Spleen (tissue), 11 donors: ENCODE results near the gene ITLN2. TPM values are rescaled to one million over a fixed set of nuclear protein-coding genes. Genes with fewer than 3 reads are reported as not detected.

Experiments used
- DNase-seq: peaks from one replicate; pipeline ENCODE4 v3.0.0-alpha.2; 2020
- H3K27ac ChIP-seq, 8 donors: fragments of 200-600 bp; sonication (generic) in 7 of 8; 1 replicate in 4 of 8; 2 replicates in 4 of 8; pipeline versions ENCODE4 v1.5.0 to v1.8.0; 2016 to 2021; ENCODE audit warnings: inconsistent platforms in 4 of 8, mild to moderate bottlenecking in 4 of 8, moderate library complexity in 1 of 8
- H3K27me3 ChIP-seq, 7 donors: fragments of 200-600 bp; sonication (generic) in 6 of 7; replicated peaks in 1 of 7; 1 replicate in 4 of 7; 2 replicates in 3 of 7; pipeline versions ENCODE4 v1.5.0 to v1.8.0; 2016 to 2021; ENCODE audit warnings: inconsistent platforms in 3 of 7, mild to moderate bottlenecking in 1 of 7
- H3K36me3 ChIP-seq, 6 donors: fragments of 200-600 bp; sonication (generic) in 5 of 6; 1 replicate in 4 of 6; 2 replicates in 2 of 6; pipeline versions ENCODE4 v1.5.0 to v1.8.0; 2016 to 2021; ENCODE audit warnings: inconsistent platforms in 2 of 6
- H3K4me1 ChIP-seq, 6 donors: fragments of 200-600 bp; sonication (generic) in 5 of 6; 1 replicate in 3 of 6; 2 replicates in 3 of 6; pipeline versions ENCODE4 v1.5.0 to v1.8.0; 2016 to 2021; ENCODE audit warnings: inconsistent platforms in 3 of 6
- H3K4me3 ChIP-seq, 8 donors: fragments of 200-600 bp; sonication (generic) in 7 of 8; 1 replicate in 4 of 8; 2 replicates in 4 of 8; pipeline versions ENCODE4 v1.5.0 to v1.8.0; 2016 to 2021; ENCODE audit warnings: inconsistent platforms in 4 of 8, mild to moderate bottlenecking in 4 of 8, moderate library complexity in 2 of 8
- H3K9me3 ChIP-seq, 8 donors: fragments of 200-600 bp; sonication (generic) in 7 of 8; 1 replicate in 4 of 8; 2 replicates in 4 of 8; pipeline versions ENCODE4 v1.5.0 to v1.8.0; 2016 to 2021; ENCODE audit warnings: inconsistent platforms in 4 of 8
- POLR2A ChIP-seq, 3 donors: fragments of 450-650 bp; IDR thresholded peaks; one replicate each; pipeline ENCODE4 v1.5.1; 2017; ENCODE audit warnings: antibody characterized with exemption in 3 of 3, mild to moderate bottlenecking in 1 of 3
- POLR2AphosphoS5 ChIP-seq, 3 donors: sonication (generic); formaldehyde crosslinking; IDR thresholded peaks; one replicate each; pipeline ENCODE4 v1.5.1; 2017; ENCODE audit warnings: antibody characterized with exemption in 3 of 3
- WGBS, 5 donors: extraction: QIAGEN DNeasy Blood & Tissue Kit in 3 of 5; methylation state at CpG; one replicate each; pipeline versions ENCODE4 v1.1.5 to v1.1.7; 2013 to 2018; 5-methylcytosine and 5-hydroxymethylcytosine counted together
- intact Hi-C: fragments of 100-400 bp; cut with DNase I; formaldehyde crosslinking; loops from one replicate; pipeline ENCODE4 v1.15.0; 2023; ENCODE audit warnings: low total_unique reads
- polyA plus RNA-seq, 3 donors: library from polyadenylated mRNA; stranded (reverse); fragments of 200-250 nt; gene quantifications; one replicate each; pipeline ENCODE4 v1.2.1, GENCODE V29; 2013
- total RNA-seq, 7 donors: library from RNA; depleted of rRNA in 3 of 7; stranded (reverse); fragments of >200 nt in 3 of 7; fragmentation: NEBNext Ultra II Directional in 4 of 7; extraction: Animal tissue kit (Norgen Biotek cat#: 25700) in 4 of 7; gene quantifications; one replicate each; pipeline versions ENCODE4 v1.1.0 to v1.2.1, GENCODE V29; 2016 to 2021
- TF ChIP-seq, protein P1 (sequence below), 11 experiments: fragments of 200-600 bp in 7 of 11; fragments of 450-650 bp in 4 of 11; sonication (generic) in 4 of 11; IDR thresholded peaks in 8 of 11; conservative IDR thresholded peaks in 3 of 11; 1 replicate in 7 of 11; 2 replicates in 4 of 11; pipeline versions ENCODE4 v1.4.0 to v1.8.0; 2016 to 2021; ENCODE audit warnings: antibody characterized with exemption in 11 of 11, inconsistent platforms in 4 of 11, mild to moderate bottlenecking in 1 of 11
- donor health status: healthy with polysubstance abuse.
- donor health status: DM: no; HTN: no; CAD: no; lungs with moderate emphysema.
- donor health status: DM: no; HTN: no; CAD: no.
- donor health status: Bipolar disorder and iron deficiency.
- donor health status: healthy.
- donor health status: DM: no; HTN: no; CAD: no.
- donor health status: DM: yes; HTN: yes; CAD: no.

Gene ITLN2
- total and polyA plus RNA-seq, 10 donors: not detected

DNA sequence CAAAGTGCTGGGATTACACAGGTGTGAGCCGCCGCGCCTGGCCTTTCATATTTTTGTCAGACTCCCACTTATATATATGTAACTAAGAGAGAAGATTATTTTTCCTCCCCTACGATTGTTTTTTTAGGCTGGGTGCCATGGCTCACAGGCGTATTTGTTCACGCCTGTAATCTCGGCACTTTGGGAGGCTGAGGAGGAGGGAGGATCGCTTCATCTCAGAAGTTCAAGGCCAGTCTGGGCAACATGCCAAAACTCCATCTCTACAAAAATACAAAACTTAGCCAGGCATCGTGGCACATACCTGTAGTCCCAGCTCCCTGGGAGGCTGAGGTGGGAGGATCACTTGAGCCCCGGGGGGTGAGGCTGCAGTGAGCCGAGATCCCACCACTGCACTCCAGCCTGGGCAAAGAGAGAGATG is 23.9 kb upstream of the ITLN2 start:
- H3K36me3 ChIP-seq: no peaks in the 10 kb centered on the region
- H3K4me3 ChIP-seq: no peak overlapping the region
- intact Hi-C loops: no loop called here
- H3K27me3 ChIP-seq: peaks cover 0 to 53% (median 18%) of the 10 kb centered on the region in 7 donors
- TF ChIP-seq POLR2A (IDR thresholded peaks at IDR 0.05): no peak
- TF ChIP-seq, protein P1, sequence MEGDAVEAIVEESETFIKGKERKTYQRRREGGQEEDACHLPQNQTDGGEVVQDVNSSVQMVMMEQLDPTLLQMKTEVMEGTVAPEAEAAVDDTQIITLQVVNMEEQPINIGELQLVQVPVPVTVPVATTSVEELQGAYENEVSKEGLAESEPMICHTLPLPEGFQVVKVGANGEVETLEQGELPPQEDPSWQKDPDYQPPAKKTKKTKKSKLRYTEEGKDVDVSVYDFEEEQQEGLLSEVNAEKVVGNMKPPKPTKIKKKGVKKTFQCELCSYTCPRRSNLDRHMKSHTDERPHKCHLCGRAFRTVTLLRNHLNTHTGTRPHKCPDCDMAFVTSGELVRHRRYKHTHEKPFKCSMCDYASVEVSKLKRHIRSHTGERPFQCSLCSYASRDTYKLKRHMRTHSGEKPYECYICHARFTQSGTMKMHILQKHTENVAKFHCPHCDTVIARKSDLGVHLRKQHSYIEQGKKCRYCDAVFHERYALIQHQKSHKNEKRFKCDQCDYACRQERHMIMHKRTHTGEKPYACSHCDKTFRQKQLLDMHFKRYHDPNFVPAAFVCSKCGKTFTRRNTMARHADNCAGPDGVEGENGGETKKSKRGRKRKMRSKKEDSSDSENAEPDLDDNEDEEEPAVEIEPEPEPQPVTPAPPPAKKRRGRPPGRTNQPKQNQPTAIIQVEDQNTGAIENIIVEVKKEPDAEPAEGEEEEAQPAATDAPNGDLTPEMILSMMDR (IDR thresholded peaks at IDR 0.05 in 8 of 11, conservative IDR thresholded peaks at IDR 0.05 in 3 of 11): no peak
- no peak for TF ChIP-seq POLR2AphosphoS5 (IDR thresholded peaks at IDR 0.05)
- H3K4me1 ChIP-seq: peaks cover 0 to 19% (median 13%) of the 10 kb centered on the region in 6 donors
- no peak for DNase-seq
- H3K9me3 ChIP-seq: no peaks in the 10 kb centered on the region
- H3K27ac ChIP-seq: no peak overlapping the region
- WGBS, 5 donors: 67 to 86% (median 73%) methylated on average over 11 of the region's 11 CpGs

DNA sequence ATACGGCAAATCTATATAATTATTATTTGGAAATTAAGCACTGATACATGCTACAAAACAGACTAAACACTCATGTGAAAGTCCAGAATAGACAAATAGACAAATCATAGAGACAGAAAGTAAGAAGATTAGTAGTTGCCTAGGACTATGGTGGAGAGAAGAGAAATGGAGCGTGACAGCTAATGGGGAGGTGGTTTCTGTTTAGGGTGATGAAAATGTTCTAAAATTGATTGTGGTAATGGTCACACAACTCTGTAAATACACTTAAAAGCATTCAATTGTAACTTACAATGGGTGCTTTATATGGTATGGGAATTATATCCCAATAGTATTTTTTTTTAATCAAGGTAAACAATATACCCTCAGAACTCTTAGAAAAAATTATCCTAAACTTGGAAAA is 20.4 kb upstream of the ITLN2 start:
- Histone ChIP-seq H3K27me3 (peaks cover 0 to 20% (median 0%) of the 10 kb centered on the region in 7 donors), H3K4me1 (no peaks in the 10 kb centered on the region), H3K27ac (no peak overlapping the region), H3K9me3 (no peaks in the 10 kb centered on the region), H3K36me3 (no peaks in the 10 kb centered on the region), H3K4me3 (no peak overlapping the region)
- 77 to 97% (median 89%) methylated on average over 2 of the region's 2 CpGs for WGBS, 5 donors
- no peak for DNase-seq
- intact Hi-C loops: no loop called here
- TF ChIP-seq POLR2AphosphoS5 (IDR thresholded peaks at IDR 0.05): no peak
- TF ChIP-seq, protein P1 (IDR thresholded peaks at IDR 0.05 in 8 of 11, conservative IDR thresholded peaks at IDR 0.05 in 3 of 11): no peak
- TF ChIP-seq POLR2A (IDR thresholded peaks at IDR 0.05): no peak

DNA sequence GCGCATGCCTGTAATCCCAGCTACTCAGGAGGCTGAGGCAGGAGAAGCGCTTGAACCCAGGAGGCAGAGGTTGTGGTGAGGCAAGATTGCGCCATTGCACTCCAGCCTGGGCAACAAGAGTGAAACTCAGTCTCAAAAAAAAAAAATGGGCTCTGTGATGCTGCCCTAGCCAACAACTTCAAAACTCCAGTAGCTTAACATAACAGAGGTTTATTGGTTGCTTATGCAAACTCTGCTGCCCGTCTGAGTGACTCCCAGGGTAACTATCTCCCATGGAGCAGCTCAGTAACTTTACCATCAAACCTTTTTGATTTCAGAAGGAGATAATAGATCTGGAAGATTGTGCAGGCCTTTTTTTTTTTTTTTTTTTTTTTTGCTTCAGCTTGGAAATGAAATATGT is 18.9 kb upstream of the ITLN2 start:
- DNase-seq: no peak
- 81 to 93% (median 90%) methylated on average over 4 of the region's 4 CpGs for WGBS, 5 donors
- Histone ChIP-seq H3K27ac (no peak overlapping the region), H3K36me3 (no peaks in the 10 kb centered on the region), H3K27me3 (peaks cover 0 to 10% (median 0%) of the 10 kb centered on the region in 7 donors), H3K4me3 (no peak overlapping the region), H3K4me1 (no peaks in the 10 kb centered on the region), H3K9me3 (no peaks in the 10 kb centered on the region)
- no peak for TF ChIP-seq POLR2AphosphoS5 (IDR thresholded peaks at IDR 0.05)
- intact Hi-C loops: no loop called here

DNA sequence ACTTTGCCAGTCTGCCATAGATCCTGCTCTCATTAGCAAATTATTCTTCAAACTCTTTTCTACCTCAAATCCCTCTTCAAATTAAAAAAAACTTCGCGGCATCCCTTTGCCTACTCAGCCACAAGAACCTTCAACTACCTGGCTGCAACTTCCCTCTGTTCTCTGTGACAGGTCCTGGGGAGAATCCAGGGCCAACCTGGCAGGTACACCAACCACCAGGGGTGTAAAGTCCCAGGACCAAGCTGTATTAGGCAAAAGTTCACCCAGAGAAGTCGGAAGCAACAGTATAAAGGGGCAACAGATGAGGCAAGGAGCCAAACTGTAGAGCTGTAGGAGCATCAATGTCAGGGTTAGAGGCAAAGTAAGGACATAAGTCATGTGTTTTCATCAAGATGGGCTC is 18.3 kb upstream of the ITLN2 start:
- Histone ChIP-seq H3K4me1 (no peaks in the 10 kb centered on the region), H3K36me3 (no peaks in the 10 kb centered on the region), H3K27ac (no peak overlapping the region), H3K27me3 (peaks cover 0 to 5% (median 0%) of the 10 kb centered on the region in 7 donors), H3K9me3 (no peaks in the 10 kb centered on the region), H3K4me3 (no peak overlapping the region)
- intact Hi-C loops: no loop called here
- 54 to 81% (median 59%) methylated on average over 3 of the region's 3 CpGs for WGBS, 5 donors
- TF ChIP-seq, protein P1 (IDR thresholded peaks at IDR 0.05 in 8 of 11, conservative IDR thresholded peaks at IDR 0.05 in 3 of 11): no peak
- TF ChIP-seq POLR2AphosphoS5 (IDR thresholded peaks at IDR 0.05) (no peak), POLR2A (IDR thresholded peaks at IDR 0.05) (no peak)
- DNase-seq: no peak

DNA sequence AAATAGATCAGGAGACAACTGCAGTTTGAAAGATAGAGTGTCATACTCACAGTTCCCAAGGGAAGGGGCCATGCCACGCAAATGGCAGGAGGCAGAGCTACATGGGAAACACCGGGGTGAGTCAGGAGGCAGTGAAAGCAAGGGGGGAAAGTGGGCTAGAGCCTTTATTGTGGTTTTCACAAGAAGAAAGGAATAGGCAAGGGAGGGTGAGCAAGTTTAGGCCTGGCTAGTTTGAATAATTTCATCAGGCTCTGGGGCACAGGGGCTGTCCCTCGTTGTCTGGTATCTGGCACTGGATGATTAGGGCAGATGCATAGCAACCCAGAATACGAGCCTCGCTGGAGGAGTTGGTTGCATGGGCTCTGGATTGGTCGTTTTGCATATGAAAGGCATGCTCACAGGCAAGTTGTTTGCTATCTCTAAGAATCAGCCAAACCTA is 17.0 kb upstream of the ITLN2 start:
- 32 to 66% (median 42%) methylated on average over 6 of the region's 6 CpGs for WGBS, 5 donors
- Histone ChIP-seq H3K4me3 (no peak overlapping the region), H3K9me3 (no peaks in the 10 kb centered on the region), H3K27me3 (no peaks in the 10 kb centered on the region), H3K4me1 (no peaks in the 10 kb centered on the region), H3K27ac (no peak overlapping the region), H3K36me3 (no peaks in the 10 kb centered on the region)
- TF ChIP-seq POLR2AphosphoS5 (IDR thresholded peaks at IDR 0.05): no peak
- TF ChIP-seq, protein P1 (IDR thresholded peaks at IDR 0.05 in 8 of 11, conservative IDR thresholded peaks at IDR 0.05 in 3 of 11): no peak
- no peak for TF ChIP-seq POLR2A (IDR thresholded peaks at IDR 0.05)
- DNase-seq: no peak
- intact Hi-C loops: no loop called here
